GM23338 (cell line): ENCODE results near the gene FAM200C. TPM values are rescaled to one million over a fixed set of nuclear protein-coding genes. Genes with fewer than 3 reads are reported as not detected.

Source experiments
- ATAC-seq: fragments of 200-7000 bp; cut with Tn5 transposase; 3 replicates; pipeline ENCODE4 v1.9.1; 2020
- DNase-seq: peaks from one replicate; pipeline ENCODE4 v3.0.0-alpha.2; 2015; ENCODE audit warnings: low spot score
- H2AFZ ChIP-seq: fragments of 200-600 bp; sonication (generic); 2 replicates; pipeline ENCODE4 v1.8.0; 2016; ENCODE audit warnings: antibody characterized with exemption, mild to moderate bottlenecking, moderate library complexity
- H3F3A ChIP-seq: fragments of 200-600 bp; sonication (generic); replicated peaks from 2 replicates; pipeline ENCODE4 v1.8.0; 2017; ENCODE audit warnings: antibody characterized with exemption, mixed run types, low read depth
- H3K27ac ChIP-seq: fragments of 200-600 bp; sonication (generic); 2 replicates; pipeline ENCODE4 v1.6.1; 2016; ENCODE audit warnings: low read depth
- H3K27me3 ChIP-seq: fragments of 200-600 bp; sonication (generic); 2 replicates; pipeline ENCODE4 v1.8.0; 2016; ENCODE audit warnings: mild to moderate bottlenecking, mixed run types, moderate library complexity; ENCODE audit not compliant: insufficient read depth
- H3K36me3 ChIP-seq: fragments of 200-600 bp; sonication (generic); 2 replicates; pipeline ENCODE4 v1.8.0; 2016; ENCODE audit warnings: mild to moderate bottlenecking; ENCODE audit not compliant: insufficient read depth
- H3K4me1 ChIP-seq: fragments of 200-600 bp; sonication (generic); 2 replicates; pipeline ENCODE4 v1.8.0; 2016; ENCODE audit warnings: mild to moderate bottlenecking, moderate library complexity; ENCODE audit not compliant: insufficient read depth
- H3K4me2 ChIP-seq: fragments of 200-600 bp; sonication (generic); 2 replicates; pipeline ENCODE4 v1.7.1; 2017; ENCODE audit warnings: mixed run types
- H3K4me3 ChIP-seq: fragments of 200-600 bp; sonication (generic); 2 replicates; pipeline ENCODE4 v1.6.1; 2016; ENCODE audit warnings: mixed run types
- H3K79me2 ChIP-seq: fragments of 200-600 bp; sonication (generic); replicated peaks from 2 replicates; pipeline ENCODE4 v1.8.0; 2017; ENCODE audit warnings: mild to moderate bottlenecking; ENCODE audit not compliant: insufficient read depth
- H3K9me2 ChIP-seq: fragments of 200-600 bp; sonication (generic); 2 replicates; pipeline ENCODE4 v1.8.0; 2017; ENCODE audit not compliant: insufficient read depth
- H4K20me1 ChIP-seq: fragments of 200-600 bp; sonication (generic); replicated peaks from 2 replicates; pipeline ENCODE4 v1.8.0; 2017; ENCODE audit warnings: mild to moderate bottlenecking; ENCODE audit not compliant: insufficient read depth
- H3K27ac Mint-ChIP-seq: 2 replicates; pipeline ENCODE4 v1.8.0; 2020; ENCODE audit warnings: inconsistent platforms, mild to moderate bottlenecking, moderate library complexity, mixed read lengths
- H3K27me3 Mint-ChIP-seq: 3 replicates; pipeline ENCODE4 v1.8.0; 2022; ENCODE audit warnings: low read depth, mild to moderate bottlenecking, moderate library complexity, mixed read lengths, inconsistent platforms; ENCODE audit not compliant: insufficient read depth, poor library complexity
- H3K36me3 Mint-ChIP-seq: 3 replicates; pipeline ENCODE4 v1.8.0; 2021; ENCODE audit warnings: low read depth, mild to moderate bottlenecking, inconsistent platforms, moderate library complexity, mixed read lengths
- H3K4me1 Mint-ChIP-seq: 3 replicates; pipeline ENCODE4 v1.8.0; 2020; ENCODE audit warnings: mild to moderate bottlenecking, inconsistent platforms, mixed read lengths
- H3K4me3 Mint-ChIP-seq: 3 replicates; pipeline ENCODE4 v1.8.0; 2021; ENCODE audit warnings: moderate library complexity, mild to moderate bottlenecking, inconsistent platforms, mixed read lengths
- H3K9me3 Mint-ChIP-seq: 3 replicates; pipeline ENCODE4 v1.8.0; 2020; ENCODE audit warnings: moderate library complexity, mild to moderate bottlenecking, inconsistent platforms, mixed read lengths
- EZH2 ChIP-seq: fragments of 200-600 bp; sonication (generic); IDR thresholded peaks from one replicate; pipeline ENCODE4 v1.8.0; 2017; ENCODE audit warnings: antibody characterized with exemption, mild to moderate bottlenecking, low read depth; ENCODE audit not compliant: unreplicated experiment
- JUNB ChIP-seq: IDR thresholded peaks from one replicate; pipeline ENCODE4 v1.6.1; 2016; ENCODE audit warnings: antibody characterized with exemption; ENCODE audit not compliant: unreplicated experiment
- NANOG ChIP-seq: IDR thresholded peaks from 2 replicates; pipeline ENCODE4 v1.6.1; 2016; ENCODE audit warnings: antibody characterized with exemption, borderline replicate concordance
- STAT1 ChIP-seq: IDR thresholded peaks from one replicate; pipeline ENCODE4 v1.6.1; 2016; ENCODE audit warnings: antibody characterized with exemption; ENCODE audit not compliant: unreplicated experiment
- ZNF331 ChIP-seq: fragments of 250-450 bp; sonication (Bioruptor Pico); IDR thresholded peaks from 2 replicates; pipeline ENCODE4 v1.5.0; 2020; ENCODE audit warnings: low read depth, mild to moderate bottlenecking, moderate library complexity
- ZNF462 ChIP-seq: fragments of 250-450 bp; sonication (Bioruptor Pico); IDR thresholded peaks from 2 replicates; pipeline ENCODE4 v1.5.0; 2020; ENCODE audit warnings: mild to moderate bottlenecking, moderate library complexity
- polyA plus RNA-seq: library from polyadenylated mRNA; unstranded; fragments of >200 nt; fragmentation: Nextera tagmentation; extraction: Ambion mirVana; gene quantifications from 2 replicates; pipeline ENCODE4 v1.2.1, GENCODE V29; 2016
- total RNA-seq: library from RNA; depleted of rRNA; stranded (reverse); fragments of >200 nt; shearing (Covaris generic); gene quantifications from 2 replicates; pipeline ENCODE4 v1.2.3, GENCODE V29; 2014

The FAM200C gene
- total and polyA plus RNA-seq, 2 experiments from 2014 or later, result 4.6 to 6.9 TPM

- no peak for TF ChIP-seq ZNF462 (CRISPR knock-in tag)
- no peak for TF ChIP-seq EZH2
- TF ChIP-seq NANOG, result no peak
Measured at GRCh38 chr5:160369990-160370712, 29.7 kb downstream of the FAM200C start, which contains the start of gene C1QTNF2 (continued).

- no peaks in the 10 kb centered on the region for H3K9me3 Mint-ChIP-seq
- H3K4me1 Mint-ChIP-seq, result peaks cover 9% of the 10 kb centered on the region
- peaks cover 12% of the 10 kb centered on the region for H3K27me3 Mint-ChIP-seq
- Histone ChIP-seq H3K27ac (no peak overlapping the region), H3F3A (no peaks in the 10 kb centered on the region), H2AFZ (no peak overlapping the region), H3K9me2 (no peaks in the 10 kb centered on the region), H3K27me3 (peaks cover 30% of the 10 kb centered on the region), H3K4me3 (no peak overlapping the region), H3K4me2 (no peak overlapping the region), H3K36me3 (no peaks in the 10 kb centered on the region), H4K20me1 (no peaks in the 10 kb centered on the region), H3K79me2 (no peaks in the 10 kb centered on the region), H3K4me1 (peaks cover 9% of the 10 kb centered on the region; the same call in 1 of the 2 replicates)
- DNase-seq, result no peak
- TF ChIP-seq JUNB (no peak), STAT1 (no peak), ZNF331 (CRISPR knock-in tag) (no peak)
- no peaks in the 10 kb centered on the region for H3K36me3 Mint-ChIP-seq
- ATAC-seq, result no peak
- H3K27ac Mint-ChIP-seq, result no peak overlapping the region
- no peak overlapping the region for H3K4me3 Mint-ChIP-seq
Measured at GRCh38 chr5:160367885-160368284, 32.0 kb downstream of the FAM200C start.
